HEK293 (cell line): ENCODE data around the gene THG1L.

Experiments
- GLIS1 ChIP-seq: fragments of 450-650 bp; formaldehyde crosslinking; IDR thresholded peaks from 2 replicates; pipeline ENCODE4 v1.5.1; 2016; ENCODE audit warnings: missing biosample characterization, missing genetic modification characterization
- IKZF3 ChIP-seq: fragments of 450-650 bp; IDR thresholded peaks from 2 replicates; pipeline ENCODE4 v1.5.0; 2018; ENCODE audit warnings: missing biosample characterization, mild to moderate bottlenecking, missing genetic modification characterization, moderate library complexity
- MZF1 ChIP-seq: fragments of 450-650 bp; formaldehyde crosslinking; IDR thresholded peaks from 2 replicates; pipeline ENCODE4 v1.5.1; 2017; ENCODE audit warnings: missing biosample characterization, missing genetic modification characterization, borderline replicate concordance
- PRDM1 ChIP-seq: fragments of 450-650 bp; formaldehyde crosslinking; IDR thresholded peaks from 2 replicates; pipeline ENCODE4; 2016; ENCODE audit warnings: missing biosample characterization, missing genetic modification characterization
- SP3 ChIP-seq: fragments of 450-650 bp; formaldehyde crosslinking; IDR thresholded peaks from 2 replicates; pipeline ENCODE4 v1.5.1; 2016; ENCODE audit warnings: missing biosample characterization, missing genetic modification characterization
- TCF7L2 ChIP-seq: IDR thresholded peaks from 2 replicates; pipeline ENCODE4 v1.6.1; 2011; ENCODE audit warnings: low read depth, mild to moderate bottlenecking, inconsistent platforms, low read length, moderate library complexity, borderline replicate concordance
- ZBTB17 ChIP-seq: fragments of 450-650 bp; formaldehyde crosslinking; IDR thresholded peaks from 2 replicates; pipeline ENCODE4 v1.5.1; 2016; ENCODE audit warnings: missing biosample characterization, missing genetic modification characterization
- ZBTB48 ChIP-seq: fragments of 450-650 bp; formaldehyde crosslinking; IDR thresholded peaks from 2 replicates; pipeline ENCODE4 v1.5.1; 2016; ENCODE audit warnings: missing biosample characterization, missing genetic modification characterization
- ZFHX2 ChIP-seq: fragments of 450-650 bp; formaldehyde crosslinking; conservative IDR thresholded peaks from 2 replicates; pipeline ENCODE4 v1.5.1; 2016; ENCODE audit warnings: missing biosample characterization, missing genetic modification characterization
- ZNF146 ChIP-seq: fragments of 450-650 bp; formaldehyde crosslinking; IDR thresholded peaks from 2 replicates; pipeline ENCODE4 v1.5.1; 2016; ENCODE audit warnings: missing biosample characterization, missing genetic modification characterization
- ZNF148 ChIP-seq: fragments of 450-650 bp; formaldehyde crosslinking; IDR thresholded peaks from 2 replicates; pipeline ENCODE4 v1.5.0; 2017; ENCODE audit warnings: missing biosample characterization, missing genetic modification characterization, borderline replicate concordance
- ZNF174 ChIP-seq: fragments of 450-650 bp; formaldehyde crosslinking; IDR thresholded peaks from 2 replicates; pipeline ENCODE4 v1.5.0; 2017; ENCODE audit warnings: missing biosample characterization, mild to moderate bottlenecking, missing genetic modification characterization
- ZNF202 ChIP-seq: fragments of 450-650 bp; formaldehyde crosslinking; IDR thresholded peaks from 2 replicates; pipeline ENCODE4 v1.5.1; 2016; ENCODE audit warnings: missing biosample characterization, missing genetic modification characterization, borderline replicate concordance
- ZNF211 ChIP-seq: fragments of 450-650 bp; formaldehyde crosslinking; IDR thresholded peaks from 2 replicates; pipeline ENCODE4 v1.5.1; 2016; ENCODE audit warnings: low read depth, missing biosample characterization, missing genetic modification characterization
- ZNF214 ChIP-seq: fragments of 450-650 bp; formaldehyde crosslinking; IDR thresholded peaks from 2 replicates; pipeline ENCODE4 v1.5.1; 2017; ENCODE audit warnings: missing biosample characterization, mild to moderate bottlenecking, missing genetic modification characterization, borderline replicate concordance
- ZNF324 ChIP-seq: fragments of 450-650 bp; formaldehyde crosslinking; IDR thresholded peaks from 2 replicates; pipeline ENCODE4 v1.5.1; 2016; ENCODE audit warnings: missing biosample characterization, missing genetic modification characterization
- ZNF354C ChIP-seq: fragments of 450-650 bp; formaldehyde crosslinking; IDR thresholded peaks from 2 replicates; pipeline ENCODE4 v1.5.1; 2016; ENCODE audit warnings: missing biosample characterization, missing genetic modification characterization, low read depth, borderline replicate concordance
- ZNF394 ChIP-seq: fragments of 450-650 bp; formaldehyde crosslinking; IDR thresholded peaks from 2 replicates; pipeline ENCODE4 v1.5.1; 2016; ENCODE audit warnings: missing biosample characterization, missing genetic modification characterization, mild to moderate bottlenecking, moderate library complexity, borderline replicate concordance
- ZNF449 ChIP-seq: fragments of 450-650 bp; formaldehyde crosslinking; IDR thresholded peaks from 2 replicates; pipeline ENCODE4 v1.5.1; 2017; ENCODE audit warnings: missing biosample characterization, mild to moderate bottlenecking, missing genetic modification characterization, moderate library complexity
- ZNF473 ChIP-seq: fragments of 450-650 bp; formaldehyde crosslinking; IDR thresholded peaks from 2 replicates; pipeline ENCODE4 v1.5.1; 2017; ENCODE audit warnings: missing biosample characterization, missing genetic modification characterization
- ZNF501 ChIP-seq: fragments of 450-650 bp; formaldehyde crosslinking; IDR thresholded peaks from 2 replicates; pipeline ENCODE4 v1.5.1; 2016; ENCODE audit warnings: missing biosample characterization, missing genetic modification characterization
- ZNF521 ChIP-seq: fragments of 450-650 bp; formaldehyde crosslinking; IDR thresholded peaks from 2 replicates; pipeline ENCODE4 v1.5.1; 2017; ENCODE audit warnings: missing biosample characterization, mild to moderate bottlenecking, missing genetic modification characterization
- ZNF560 ChIP-seq: fragments of 450-650 bp; formaldehyde crosslinking; IDR thresholded peaks from 2 replicates; pipeline ENCODE4 v1.5.1; 2017; ENCODE audit warnings: missing biosample characterization, missing genetic modification characterization, borderline replicate concordance
- ZNF626 ChIP-seq: fragments of 450-650 bp; sonication (Bioruptor Pico); formaldehyde crosslinking; IDR thresholded peaks from 2 replicates; pipeline ENCODE4 v1.5.1; 2018; ENCODE audit warnings: missing biosample characterization, missing genetic modification characterization, inconsistent platforms
- ZNF704 ChIP-seq: fragments of 450-650 bp; formaldehyde crosslinking; IDR thresholded peaks from 2 replicates; pipeline ENCODE4 v1.5.1; 2016; ENCODE audit warnings: missing biosample characterization, missing genetic modification characterization
- ZNF747 ChIP-seq: fragments of 450-650 bp; formaldehyde crosslinking; IDR thresholded peaks from 2 replicates; pipeline ENCODE4 v1.5.1; 2016; ENCODE audit warnings: missing biosample characterization, missing genetic modification characterization
- ZNF830 ChIP-seq: fragments of 450-650 bp; IDR thresholded peaks from 2 replicates; pipeline ENCODE4 v1.5.0; 2018; ENCODE audit warnings: missing biosample characterization, missing genetic modification characterization, low read depth, mild to moderate bottlenecking, moderate library complexity
- TF ChIP-seq, protein P1 (sequence below): fragments of 450-650 bp; formaldehyde crosslinking; IDR thresholded peaks from 2 replicates; pipeline ENCODE4 v1.5.1; 2017; ENCODE audit warnings: missing biosample characterization, missing genetic modification characterization
- TF ChIP-seq, protein P2 (sequence below): fragments of 450-650 bp; formaldehyde crosslinking; IDR thresholded peaks from 2 replicates; pipeline ENCODE4 v1.5.1; 2016; ENCODE audit warnings: missing biosample characterization, missing genetic modification characterization
- TF ChIP-seq, protein P3 (sequence below): fragments of 450-650 bp; IDR thresholded peaks from 2 replicates; pipeline ENCODE4 v1.5.1; 2018; ENCODE audit warnings: missing biosample characterization, missing genetic modification characterization

Gene THG1L

GRCh38 chr5:157731272-157732129, at the start of gene THG1L (continued):
- TF ChIP-seq ZFHX2: no peak
- TF ChIP-seq ZNF501: peak; percentile 98
- TF ChIP-seq IKZF3 (tag by site-specific recombination): peak; percentile 80
- peak; percentile 53; the same call in 1 of the 2 replicates for TF ChIP-seq ZBTB48 (tag by site-specific recombination)
- no peak for TF ChIP-seq ZNF521 (tag by site-specific recombination)
- TF ChIP-seq ZNF449 (tag by site-specific recombination): no peak
- no peak for TF ChIP-seq ZNF830
- TF ChIP-seq, protein P1, sequence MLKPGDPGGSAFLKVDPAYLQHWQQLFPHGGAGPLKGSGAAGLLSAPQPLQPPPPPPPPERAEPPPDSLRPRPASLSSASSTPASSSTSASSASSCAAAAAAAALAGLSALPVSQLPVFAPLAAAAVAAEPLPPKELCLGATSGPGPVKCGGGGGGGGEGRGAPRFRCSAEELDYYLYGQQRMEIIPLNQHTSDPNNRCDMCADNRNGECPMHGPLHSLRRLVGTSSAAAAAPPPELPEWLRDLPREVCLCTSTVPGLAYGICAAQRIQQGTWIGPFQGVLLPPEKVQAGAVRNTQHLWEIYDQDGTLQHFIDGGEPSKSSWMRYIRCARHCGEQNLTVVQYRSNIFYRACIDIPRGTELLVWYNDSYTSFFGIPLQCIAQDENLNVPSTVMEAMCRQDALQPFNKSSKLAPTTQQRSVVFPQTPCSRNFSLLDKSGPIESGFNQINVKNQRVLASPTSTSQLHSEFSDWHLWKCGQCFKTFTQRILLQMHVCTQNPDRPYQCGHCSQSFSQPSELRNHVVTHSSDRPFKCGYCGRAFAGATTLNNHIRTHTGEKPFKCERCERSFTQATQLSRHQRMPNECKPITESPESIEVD (tag by site-specific recombination): no peak
- no peak for TF ChIP-seq PRDM1
- no peak for TF ChIP-seq ZNF747 (tag by site-specific recombination)
- no peak for TF ChIP-seq ZNF626 (tag by site-specific recombination)
- TF ChIP-seq ZNF214 (tag by site-specific recombination): no peak
- no peak for TF ChIP-seq ZNF560
- TF ChIP-seq SP3 (tag by site-specific recombination): peak; percentile 92
- TF ChIP-seq ZNF174 (tag by site-specific recombination): no peak
- TF ChIP-seq TCF7L2: no peak
- TF ChIP-seq ZNF354C (tag by site-specific recombination): no peak
- TF ChIP-seq ZNF146 (tag by site-specific recombination): no peak
- no peak for TF ChIP-seq ZNF473
- peak; percentile 96 for TF ChIP-seq ZBTB17 (tag by site-specific recombination)
- no peak for TF ChIP-seq MZF1 (tag by site-specific recombination)
- no peak for TF ChIP-seq ZNF211 (tag by site-specific recombination)
- no peak for TF ChIP-seq GLIS1 (tag by site-specific recombination)
- TF ChIP-seq ZNF394 (tag by site-specific recombination): peak; percentile 100
- TF ChIP-seq, protein P2, sequence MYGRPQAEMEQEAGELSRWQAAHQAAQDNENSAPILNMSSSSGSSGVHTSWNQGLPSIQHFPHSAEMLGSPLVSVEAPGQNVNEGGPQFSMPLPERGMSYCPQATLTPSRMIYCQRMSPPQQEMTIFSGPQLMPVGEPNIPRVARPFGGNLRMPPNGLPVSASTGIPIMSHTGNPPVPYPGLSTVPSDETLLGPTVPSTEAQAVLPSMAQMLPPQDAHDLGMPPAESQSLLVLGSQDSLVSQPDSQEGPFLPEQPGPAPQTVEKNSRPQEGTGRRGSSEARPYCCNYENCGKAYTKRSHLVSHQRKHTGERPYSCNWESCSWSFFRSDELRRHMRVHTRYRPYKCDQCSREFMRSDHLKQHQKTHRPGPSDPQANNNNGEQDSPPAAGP (tag by site-specific recombination): peak; percentile 72
- no peak for TF ChIP-seq ZNF148 (tag by site-specific recombination)
- TF ChIP-seq, protein P3, sequence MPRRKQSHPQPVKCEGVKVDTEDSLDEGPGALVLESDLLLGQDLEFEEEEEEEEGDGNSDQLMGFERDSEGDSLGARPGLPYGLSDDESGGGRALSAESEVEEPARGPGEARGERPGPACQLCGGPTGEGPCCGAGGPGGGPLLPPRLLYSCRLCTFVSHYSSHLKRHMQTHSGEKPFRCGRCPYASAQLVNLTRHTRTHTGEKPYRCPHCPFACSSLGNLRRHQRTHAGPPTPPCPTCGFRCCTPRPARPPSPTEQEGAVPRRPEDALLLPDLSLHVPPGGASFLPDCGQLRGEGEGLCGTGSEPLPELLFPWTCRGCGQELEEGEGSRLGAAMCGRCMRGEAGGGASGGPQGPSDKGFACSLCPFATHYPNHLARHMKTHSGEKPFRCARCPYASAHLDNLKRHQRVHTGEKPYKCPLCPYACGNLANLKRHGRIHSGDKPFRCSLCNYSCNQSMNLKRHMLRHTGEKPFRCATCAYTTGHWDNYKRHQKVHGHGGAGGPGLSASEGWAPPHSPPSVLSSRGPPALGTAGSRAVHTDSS (tag by site-specific recombination): 0 out of 2 replicates have a peak, but pooled peaks have one; percentile 40
- no peak for TF ChIP-seq ZNF704
- no peak for TF ChIP-seq ZNF202
- TF ChIP-seq ZNF324: peak; percentile 75; the same call in 1 of the 2 replicates
